ENCODE results near the gene HDAC4.

HDAC4 gene

DNA sequence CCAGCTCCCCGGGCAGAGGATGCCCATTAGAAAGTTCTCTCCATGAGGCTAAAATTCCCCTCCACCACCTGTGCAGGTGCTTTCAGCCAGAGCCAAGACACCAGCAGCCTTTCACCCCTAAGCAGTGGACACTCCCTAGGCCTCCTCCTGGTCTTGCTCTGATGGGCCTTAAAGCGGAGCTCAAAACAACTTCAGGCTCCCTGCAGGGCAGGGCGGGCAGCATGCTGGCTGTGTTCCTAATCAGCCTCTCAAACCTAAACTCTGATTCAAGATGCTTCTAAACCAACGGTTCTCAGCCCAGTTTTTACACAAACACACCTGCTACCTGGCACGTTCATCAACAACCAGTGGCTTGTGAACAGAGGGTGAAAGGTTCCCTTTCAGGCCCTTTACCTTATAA, 298.6 kb downstream of the HDAC4 start:
- DNase-seq: no peak

DNA sequence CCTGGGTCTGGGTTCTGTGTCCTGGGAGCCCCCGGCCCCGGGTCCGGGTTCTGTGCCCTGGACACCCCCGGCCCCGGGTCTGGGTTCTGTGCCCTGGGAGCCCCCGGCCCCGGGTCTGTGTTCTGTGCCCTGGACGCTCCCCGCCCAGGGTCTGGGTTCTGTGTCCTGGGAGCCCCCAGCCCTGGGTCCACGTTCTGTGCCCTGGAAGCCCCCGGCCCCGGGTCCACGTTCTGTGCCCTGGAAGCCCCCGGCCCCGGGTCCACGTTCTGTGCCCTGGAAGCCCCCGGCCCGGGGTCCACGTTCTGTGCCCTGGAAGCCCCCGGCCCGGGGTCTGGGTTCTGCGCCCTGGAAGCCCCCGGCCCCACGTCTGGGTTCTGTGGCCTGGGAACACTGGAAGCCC, 299.0 kb downstream of the HDAC4 start:
- no peak for DNase-seq

DNA sequence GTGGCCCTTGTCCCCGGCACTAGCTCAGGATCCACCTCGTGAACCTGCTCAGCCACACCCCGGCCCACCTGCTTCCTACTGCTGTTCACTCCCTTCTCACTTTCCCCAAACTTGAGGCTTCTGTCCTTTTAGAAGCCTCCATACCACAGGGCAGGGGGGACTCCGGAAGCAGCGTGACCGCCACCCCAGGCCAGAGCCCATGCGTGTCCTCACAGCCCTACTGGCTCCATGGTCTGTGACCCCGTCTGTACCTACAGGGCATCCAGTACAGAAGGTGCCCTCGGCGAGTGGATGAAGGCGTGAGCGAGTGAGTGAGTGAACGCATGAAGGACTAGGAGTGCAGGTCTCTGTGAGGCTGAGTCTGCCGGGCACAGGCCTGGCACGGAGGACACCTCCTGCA, 299.7 kb downstream of the HDAC4 start:
- DNase-seq: no peak

DNA sequence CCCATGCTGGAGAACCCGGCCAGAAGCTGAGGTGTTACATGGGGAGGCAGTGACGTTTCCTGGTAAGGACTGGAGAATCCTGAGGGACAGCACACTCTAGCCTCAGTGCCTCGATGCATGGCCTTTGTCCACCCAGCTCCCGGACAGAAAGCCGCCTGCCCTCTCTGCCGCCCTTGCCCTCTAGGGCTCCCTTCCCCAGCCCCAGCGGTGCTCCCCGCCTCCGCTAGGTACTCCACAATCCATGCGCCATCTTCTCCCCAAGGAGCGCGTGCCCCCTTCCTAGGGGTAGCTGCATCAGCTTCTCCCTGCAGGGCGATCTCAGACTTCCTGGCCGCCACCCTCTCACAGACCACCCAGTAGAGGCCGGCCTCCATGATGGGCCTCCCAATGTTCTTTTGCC, 301.3 kb downstream of the HDAC4 start:
- no peak for DNase-seq

DNA sequence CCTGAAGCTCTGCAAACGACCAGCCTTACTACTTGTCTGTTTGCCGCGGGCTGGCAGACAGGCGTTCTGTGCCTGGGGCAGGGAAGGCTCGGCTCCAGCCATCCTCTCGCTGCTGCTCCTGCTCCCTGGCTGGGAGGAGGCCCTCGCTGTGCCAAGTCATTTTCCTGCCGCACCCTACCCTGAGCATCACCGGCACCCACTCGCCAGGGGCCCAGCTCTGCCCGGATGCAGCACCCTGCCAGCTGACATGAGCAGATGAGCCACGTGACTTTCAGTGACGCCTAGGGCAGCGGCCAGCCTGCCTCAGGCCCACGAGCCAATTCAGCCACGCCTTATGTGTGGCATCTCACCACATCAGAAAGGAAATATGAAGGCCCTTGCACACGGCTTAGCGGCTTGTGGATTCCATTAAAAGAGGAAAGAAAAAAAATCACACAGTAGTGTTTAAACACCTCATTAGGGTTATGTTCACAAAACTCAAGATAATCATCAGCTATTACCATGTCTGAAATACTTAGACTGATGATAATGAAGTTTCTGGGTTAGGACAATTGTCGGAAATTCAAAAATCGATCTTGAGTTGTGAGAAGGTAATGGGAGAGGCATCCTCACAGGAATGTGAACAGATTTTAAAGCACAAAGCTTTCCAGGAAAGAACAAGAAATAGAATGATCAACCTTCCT, 302.4 kb downstream of the HDAC4 start:
- peak in 11 of 56 donors; percentile 11 to 71 (median 31) for DNase-seq

DNA sequence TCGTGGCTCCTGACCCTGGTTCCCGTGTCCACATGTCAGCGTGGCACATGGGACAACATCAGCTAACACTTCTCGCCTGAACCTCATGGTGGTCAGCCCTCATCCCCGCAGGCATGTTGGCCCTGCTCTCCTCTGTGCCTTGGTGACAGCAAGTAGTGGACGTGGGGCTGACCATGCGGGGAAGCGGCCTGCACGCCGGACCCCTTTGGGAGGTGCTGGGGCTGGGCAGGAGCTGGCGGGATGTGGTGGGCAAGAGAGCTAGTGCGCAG, 303.5 kb downstream of the HDAC4 start:
- DNase-seq: no peak

DNA sequence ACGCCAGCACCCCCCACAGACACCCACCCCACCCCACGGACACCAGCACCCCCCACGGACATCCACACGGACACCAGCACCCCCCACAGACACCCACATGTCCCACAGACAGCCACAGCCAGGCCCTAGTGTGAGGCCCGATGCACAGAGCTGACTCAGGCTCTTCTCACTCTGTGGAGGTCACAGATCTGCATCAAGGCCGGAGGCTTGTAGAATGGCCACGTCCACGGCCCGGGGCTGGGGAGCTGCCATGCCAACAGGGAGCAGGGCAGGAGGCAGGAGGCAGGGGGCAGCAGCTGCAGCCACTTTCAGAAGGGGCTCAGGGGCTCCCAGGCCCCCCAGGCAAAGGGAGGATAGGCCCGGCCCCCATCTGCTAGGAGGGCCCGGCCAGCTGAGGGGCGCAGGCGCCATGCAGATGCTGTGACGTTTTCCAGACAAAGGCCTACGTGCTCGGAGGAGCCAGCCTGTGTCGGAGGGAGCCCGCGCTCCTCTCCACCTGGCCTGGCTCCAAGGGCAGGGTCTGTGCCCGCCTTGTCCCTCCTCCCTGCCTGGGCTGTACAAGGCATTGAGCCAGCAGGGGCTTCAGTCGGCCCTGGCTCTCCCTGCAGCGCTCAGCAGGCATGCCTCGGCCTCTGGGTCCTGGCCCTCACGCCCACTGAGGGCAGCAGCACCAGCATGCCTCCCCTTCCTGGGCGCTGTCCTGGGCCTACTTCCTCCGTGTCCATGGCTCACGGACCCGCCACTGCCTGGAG, 304.0 kb downstream of the HDAC4 start:
- DNase-seq: peak in 1 of 56 donors; percentile 33

DNA sequence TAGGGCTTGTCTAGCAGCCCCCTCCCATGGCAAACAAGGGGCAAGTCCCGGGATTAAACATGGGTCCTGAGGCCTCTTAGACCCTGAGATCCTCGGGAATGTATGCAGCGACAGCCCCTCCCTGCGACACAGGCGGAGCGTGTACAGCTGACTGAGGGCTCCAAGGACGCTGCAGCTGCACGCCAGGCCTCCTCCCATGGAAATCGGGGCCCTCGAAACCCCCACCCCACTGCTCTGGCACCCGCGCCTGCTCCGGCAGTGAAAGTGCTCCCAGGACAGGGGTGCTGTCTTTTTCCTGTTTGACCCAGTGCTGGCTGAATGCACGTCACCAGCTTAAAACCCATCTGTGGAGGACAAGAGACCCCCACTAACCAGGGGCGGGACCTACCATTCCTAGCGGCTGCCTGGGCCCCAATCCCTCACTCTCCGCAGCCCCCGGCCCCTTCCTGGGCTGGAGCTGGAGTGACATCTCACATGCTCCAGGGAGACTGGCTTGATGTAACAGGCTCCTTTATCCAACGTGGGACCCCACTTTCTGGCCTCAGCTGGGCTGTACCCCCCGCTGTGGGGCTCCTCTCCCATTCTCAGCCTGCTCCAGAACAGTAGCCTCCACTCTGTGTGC, 305.2 kb downstream of the HDAC4 start:
- no peak for DNase-seq

DNA sequence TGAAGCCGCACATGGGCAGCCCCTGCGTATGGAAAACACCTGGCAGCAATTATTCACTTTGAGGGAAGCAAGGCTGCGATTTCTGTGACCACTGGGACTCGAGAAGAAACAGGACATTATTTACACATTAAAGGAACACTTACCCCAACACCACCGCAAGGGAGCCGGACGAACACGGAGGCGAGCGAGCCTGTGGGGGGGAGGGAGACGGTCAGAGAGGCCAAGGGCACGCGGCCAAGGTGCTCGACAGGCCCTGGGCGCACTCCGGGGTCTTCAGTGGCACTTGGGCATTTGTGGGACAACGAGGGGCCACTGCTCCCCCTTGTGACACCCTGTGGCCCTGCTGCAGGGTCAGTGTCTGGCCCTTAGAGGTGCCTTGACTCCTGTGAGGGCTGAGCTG, 306.0 kb downstream of the HDAC4 start:
- no peak for DNase-seq

DNA sequence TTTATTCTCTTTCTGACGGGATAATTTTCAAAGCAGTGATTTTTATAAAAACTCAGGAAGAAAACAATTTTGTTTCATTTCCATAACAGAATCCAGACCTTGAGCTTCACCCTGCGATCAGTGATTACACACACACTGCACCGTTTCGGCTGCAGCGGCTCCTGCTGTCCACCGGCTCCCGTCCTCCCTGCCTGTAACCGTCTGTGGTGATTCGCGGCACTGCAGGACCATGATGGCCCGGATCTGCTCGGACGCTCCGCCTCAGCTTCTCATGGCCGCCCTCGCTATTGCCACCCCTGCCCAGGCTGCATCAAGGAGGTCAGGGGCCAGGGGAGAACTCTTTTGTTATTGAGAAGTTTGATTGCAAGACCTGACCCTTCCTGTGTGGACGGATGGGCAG, 306.9 kb downstream of the HDAC4 start:
- DNase-seq: no peak

DNA sequence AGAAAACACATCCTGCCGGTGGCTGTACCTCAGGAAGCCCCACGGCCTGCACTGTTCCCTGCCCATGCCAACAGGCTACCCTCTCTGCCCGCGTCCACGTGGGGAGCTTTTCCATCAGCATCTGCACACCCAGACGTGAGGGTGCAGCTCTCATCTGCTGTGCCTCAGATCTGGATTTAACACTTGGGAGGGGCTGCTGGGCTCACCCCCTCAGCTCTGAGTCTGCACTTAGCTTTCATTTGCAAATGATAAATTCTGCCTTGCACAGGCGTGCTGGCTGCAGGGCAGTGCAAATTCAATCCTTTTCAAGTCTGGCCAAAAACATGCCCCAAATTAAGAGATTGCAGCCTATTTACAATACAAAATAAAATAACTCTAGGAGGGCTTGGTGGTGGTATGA, 307.3 kb downstream of the HDAC4 start:
- DNase-seq: peak in 2 of 56 donors; percentile 20 to 29

DNA sequence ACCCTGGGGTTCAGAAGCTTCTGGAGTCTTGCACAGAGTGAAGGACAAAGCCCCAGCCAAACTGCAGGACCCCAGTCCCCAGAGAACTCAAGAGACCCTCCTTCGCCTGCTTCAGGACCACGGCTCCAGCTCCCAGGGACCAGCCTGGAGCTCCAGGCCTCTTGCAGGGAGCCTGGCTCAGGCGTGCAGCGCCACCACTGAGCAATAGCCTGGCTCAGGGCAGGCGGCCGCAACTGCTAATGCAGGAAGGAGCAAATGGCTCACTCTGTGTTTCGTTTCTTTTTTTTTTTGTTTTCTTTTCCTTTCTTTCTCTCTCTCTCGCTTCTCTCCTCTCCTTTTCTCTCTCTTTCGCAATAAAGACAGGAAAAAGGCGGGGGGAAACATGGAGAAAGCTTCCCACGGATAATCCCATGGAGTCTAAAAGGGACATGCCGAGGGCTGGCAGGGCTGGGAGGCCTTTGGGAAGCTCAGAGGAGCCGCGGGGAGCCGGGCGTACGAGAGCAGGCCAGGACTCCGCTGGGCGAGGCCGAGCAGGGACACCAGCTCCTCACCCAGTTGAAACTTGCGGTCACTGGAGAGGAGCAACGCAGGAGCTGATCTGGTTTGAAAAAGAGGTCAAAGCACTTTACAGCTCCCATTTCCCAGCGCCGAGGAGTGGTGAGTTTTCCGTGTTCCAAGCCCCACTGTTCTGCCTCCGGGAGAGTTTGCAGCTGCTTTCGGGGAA, 308.1 kb downstream of the HDAC4 start:
- no peak for DNase-seq

DNA sequence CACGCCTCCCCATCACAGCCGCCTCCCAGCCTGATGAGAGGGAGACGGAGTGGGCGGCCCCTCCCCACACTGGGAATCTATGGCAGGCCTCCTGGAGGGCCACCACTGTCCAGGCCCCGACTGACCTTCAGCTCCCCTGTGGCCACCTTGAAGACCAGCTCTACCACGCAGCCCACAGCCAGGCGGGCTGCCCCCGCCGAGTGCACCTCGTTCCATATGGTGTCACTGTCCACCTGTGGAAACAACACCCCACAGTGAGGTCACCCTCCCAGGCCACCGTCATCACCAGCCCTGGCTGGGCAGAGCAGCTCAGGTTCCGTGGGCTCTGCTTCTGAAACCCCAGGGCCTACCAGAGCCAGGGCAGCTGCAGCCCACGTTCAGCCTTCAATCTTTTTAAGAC, 310.9 kb downstream of the HDAC4 start:
- DNase-seq: no peak

DNA sequence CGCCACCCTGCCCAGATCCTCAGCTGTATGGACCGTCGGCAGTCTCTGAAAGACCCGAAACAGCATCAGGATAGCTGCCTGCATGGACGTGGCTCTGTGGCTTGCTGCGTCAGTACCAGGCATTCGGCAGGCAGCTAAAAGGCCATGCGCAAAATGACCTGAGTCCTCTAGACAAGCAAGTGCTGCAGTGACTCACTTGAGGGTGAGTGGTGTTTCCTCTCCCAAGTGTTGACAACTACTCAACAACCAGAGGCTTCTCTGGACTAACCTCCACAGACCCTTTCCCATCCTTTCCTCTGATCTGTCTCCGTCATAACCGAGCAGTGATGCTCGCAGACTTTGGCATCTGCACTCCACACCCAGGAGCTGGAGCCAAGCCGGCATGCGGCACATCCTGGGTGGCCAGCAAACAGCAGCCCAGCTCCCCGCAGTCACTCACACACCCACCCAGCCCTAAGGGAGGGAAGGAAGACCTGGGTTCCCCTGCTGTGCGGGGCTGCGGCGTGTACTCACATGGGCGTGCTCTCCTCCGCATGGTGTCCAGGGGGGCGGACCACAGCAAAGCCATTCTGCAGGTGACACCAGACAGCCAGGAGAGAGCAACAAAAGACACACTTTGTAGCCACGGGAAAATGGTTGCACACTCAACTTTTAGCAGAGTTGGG, 313.6 kb downstream of the HDAC4 start:
- DNase-seq: no peak

DNA sequence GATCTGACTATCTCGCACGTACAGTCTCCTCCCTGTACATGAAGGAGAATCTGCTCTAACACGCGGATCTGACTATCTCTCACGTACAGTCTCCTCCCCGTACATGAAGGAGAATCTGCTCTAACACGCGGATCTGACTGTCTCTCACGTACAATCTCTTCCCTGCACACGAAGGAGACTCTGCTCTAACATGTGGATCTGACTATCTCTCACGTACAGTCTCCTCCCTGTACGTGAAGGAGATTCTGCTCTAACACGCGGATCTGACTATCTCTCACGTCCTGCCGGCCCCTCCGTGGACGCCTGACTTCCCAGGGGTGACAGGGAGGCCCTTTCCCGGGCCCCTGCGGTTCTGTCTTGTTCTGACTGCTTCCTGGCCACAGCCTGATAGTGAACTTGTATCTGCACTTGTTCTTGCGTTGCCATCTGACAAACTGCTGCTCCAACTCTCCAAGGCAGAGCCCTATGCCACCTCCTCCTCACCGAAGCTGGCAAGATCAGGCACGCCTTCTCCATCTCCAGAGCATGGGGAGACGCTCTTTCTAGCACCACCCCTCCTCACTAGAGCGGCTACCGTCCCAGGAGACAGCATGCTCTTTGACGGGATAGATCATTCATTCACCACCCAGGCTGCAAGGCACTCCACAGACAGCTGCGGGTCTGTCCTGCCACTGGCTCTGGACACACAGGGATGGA, 314.3 kb downstream of the HDAC4 start:
- DNase-seq: peak in 2 of 56 donors; percentile 11 to 21

DNA sequence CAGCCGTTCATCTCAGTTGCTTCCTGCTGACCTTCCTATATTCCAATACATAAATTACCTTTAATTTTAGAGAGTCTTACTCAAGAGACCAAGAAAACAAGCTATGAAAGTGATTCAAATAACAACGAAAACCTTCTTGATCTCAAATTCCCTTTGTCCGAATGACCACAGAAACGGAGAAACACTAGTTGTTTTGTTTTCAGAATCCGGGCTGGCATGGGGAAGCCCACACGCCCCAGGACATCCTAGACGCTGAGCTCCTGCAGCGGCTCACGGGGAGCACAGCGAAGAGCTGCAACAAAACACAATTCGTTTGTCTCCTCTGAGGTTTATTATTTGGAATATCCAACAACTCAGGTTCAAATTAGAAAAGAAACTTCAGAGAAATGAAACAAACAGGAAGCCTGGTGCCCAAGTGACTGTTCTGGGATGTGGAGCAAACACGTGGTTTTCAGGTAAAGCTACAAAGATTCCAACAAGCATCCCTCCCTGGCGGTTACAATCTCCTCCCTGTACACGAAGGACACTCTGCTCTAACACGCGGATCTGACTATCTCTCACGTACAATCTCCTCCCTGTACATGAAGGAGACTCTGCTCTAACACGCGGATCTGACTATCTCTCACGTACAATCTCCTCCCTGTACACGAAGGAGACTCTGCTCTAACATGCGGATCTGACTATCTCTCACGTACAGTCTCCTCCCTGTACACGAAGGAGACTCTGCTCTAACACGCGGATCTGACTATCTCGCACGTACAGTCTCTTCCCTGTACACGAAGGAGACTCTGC, 315.4 kb downstream of the HDAC4 start:
- peak in 7 of 56 donors; percentile 7 to 37 (median 22) for DNase-seq

DNA sequence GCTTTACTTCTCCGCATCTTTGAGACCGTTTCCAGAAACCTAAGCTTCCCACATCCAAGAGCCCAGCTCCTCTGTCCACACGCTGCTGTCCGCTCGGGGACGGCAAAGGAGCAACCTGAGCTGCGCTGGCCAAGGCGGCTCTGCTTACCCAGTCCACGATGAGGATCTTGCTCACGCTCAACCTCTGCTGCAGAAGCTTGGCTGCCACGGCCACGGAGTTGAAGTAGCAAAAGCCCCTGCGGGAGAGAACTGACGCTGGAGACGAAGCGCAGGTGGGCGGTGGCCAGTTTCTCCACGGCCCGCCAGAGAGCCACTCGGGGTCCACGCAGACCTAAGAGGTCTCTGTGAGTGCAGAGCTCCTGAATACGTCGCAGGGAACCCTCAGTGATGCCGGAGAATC, 316.8 kb downstream of the HDAC4 start:
- no peak for DNase-seq

DNA sequence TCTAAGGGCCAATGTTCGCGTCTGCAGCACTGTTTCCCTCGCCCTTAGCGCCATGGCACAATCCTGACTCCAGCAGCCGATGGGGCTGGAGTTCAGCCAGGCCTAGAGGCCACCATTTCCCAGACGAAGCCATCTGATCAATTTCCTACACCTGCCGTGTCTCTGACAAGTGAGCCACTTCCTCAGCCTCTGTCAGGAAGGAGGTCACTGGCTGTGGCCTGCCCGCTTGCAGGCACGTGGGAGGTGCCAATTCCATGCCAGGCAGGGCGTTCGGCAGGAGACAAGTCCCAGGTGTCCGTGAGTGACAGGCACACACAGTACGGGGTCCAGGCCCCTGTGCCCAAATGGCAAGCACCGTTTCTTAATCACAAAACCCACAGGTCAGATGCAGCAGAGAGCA, 318.4 kb downstream of the HDAC4 start:
- no peak for DNase-seq

DNA sequence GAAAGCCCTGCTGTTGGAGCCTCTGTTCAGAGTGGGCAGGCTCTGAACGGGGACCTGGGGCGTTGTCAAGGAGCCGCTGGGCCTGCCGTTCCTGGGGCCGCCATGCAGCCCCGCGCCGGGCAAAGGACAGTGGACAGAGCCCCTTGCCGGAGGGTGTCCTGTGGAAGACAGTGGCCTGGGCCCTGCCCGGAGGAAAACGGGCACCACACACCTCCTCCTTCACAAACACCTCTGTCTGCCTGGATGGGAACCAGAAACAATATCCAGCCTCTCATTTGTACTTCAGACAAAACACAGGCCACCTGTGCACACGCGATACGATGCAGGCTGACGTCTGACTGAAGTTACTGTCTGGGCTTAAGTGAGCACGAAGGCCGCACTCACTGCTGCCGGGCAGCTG, 319.2 kb downstream of the HDAC4 start:
- DNase-seq: no peak

DNA sequence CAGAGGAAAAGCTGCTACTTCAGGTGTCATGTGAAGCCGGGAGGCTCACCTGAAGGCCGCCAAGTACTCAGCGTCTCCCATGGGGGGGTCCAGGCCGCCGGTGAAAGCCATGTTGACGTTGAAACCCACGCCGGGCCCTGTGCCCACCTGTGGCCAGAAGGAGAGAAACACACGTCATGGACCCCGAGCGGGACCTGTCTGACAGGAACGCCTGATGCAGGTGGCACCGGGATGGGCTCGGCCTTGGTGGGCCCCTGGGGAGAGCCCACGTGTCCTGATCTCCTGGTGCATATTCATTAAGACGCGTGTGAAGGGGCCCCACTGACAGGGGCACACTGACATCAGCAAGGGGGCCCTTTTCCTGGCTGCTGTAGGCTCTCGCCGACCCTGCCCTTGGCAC, 319.8 kb downstream of the HDAC4 start:
- no peak for DNase-seq

All from nucleus accumbens (tissue), 56 donors.